ENCODE measurements around the gene SBSN.

Gene SBSN

GRCh38 chr19:35534803-35535480 is 6.8 kb upstream of the SBSN start:
- DNase-seq (ENCODE audit: low read depth): no peak
- H3K4me3 ChIP-seq (ENCODE audit: low read depth, low read length): no peak overlapping the region

- H3K4me3 ChIP-seq (ENCODE audit: low read depth, low read length): peak overlapping the region; percentile 12
- no peak for DNase-seq (ENCODE audit: low read depth)
Measured at GRCh38 chr19:35533822-35534392, 5.8 kb upstream of the SBSN start.

- no peak for DNase-seq (ENCODE audit: low read depth)
- peak within 1 kb of the TSS; percentile 12 for H3K4me3 ChIP-seq (ENCODE audit: low read depth, low read length)
Measured at GRCh38 chr19:35533201-35533821, 5.2 kb upstream of the SBSN start, which contains the start of gene GAPDHS. Gene GAPDHS, plus strand, starts transcription at chr19:35533456. Its CDS starts 72 bp downstream, at chr19:35533528.

- no peak for DNase-seq (ENCODE audit: low read depth)
- H3K4me3 ChIP-seq (ENCODE audit: low read depth, low read length): no peak overlapping the region
Measured at GRCh38 chr19:35531291-35531690, 3.2 kb upstream of the SBSN start.

- no peak for DNase-seq (ENCODE audit: low read depth)
- H3K4me3 ChIP-seq (ENCODE audit: low read depth, low read length): no peak overlapping the region
Measured at GRCh38 chr19:35529241-35530218, 1.4 kb upstream of the SBSN start.

- no peak overlapping the region for H3K4me3 ChIP-seq (ENCODE audit: low read depth, low read length)
- no peak for DNase-seq (ENCODE audit: low read depth)
Measured at GRCh38 chr19:35525873-35526272, 2.2 kb downstream of the SBSN start.

- no peak for DNase-seq (ENCODE audit: low read depth)
- no peak overlapping the region for H3K4me3 ChIP-seq (ENCODE audit: low read depth, low read length)
Measured at GRCh38 chr19:35524181-35524837, 3.8 kb downstream of the SBSN start.

- no peak for DNase-seq (ENCODE audit: low read depth)
- no peak overlapping the region for H3K4me3 ChIP-seq (ENCODE audit: low read depth, low read length)
Measured at GRCh38 chr19:35522745-35523327, 5.3 kb downstream of the SBSN start.

- no peak overlapping the region for H3K4me3 ChIP-seq (ENCODE audit: low read depth, low read length)
- DNase-seq (ENCODE audit: low read depth): no peak
Measured at GRCh38 chr19:35521124-35521743, 6.9 kb downstream of the SBSN start.

GRCh38 chr19:35519291-35519690 is 8.8 kb downstream of the SBSN start:
- no peak for DNase-seq (ENCODE audit: low read depth)
- no peak overlapping the region for H3K4me3 ChIP-seq (ENCODE audit: low read depth, low read length)

GRCh38 chr19:35518313-35518712 is 9.8 kb downstream of the SBSN start:
- DNase-seq (ENCODE audit: low read depth): peak; percentile 88
- no peak overlapping the region for H3K4me3 ChIP-seq (ENCODE audit: low read depth, low read length)

- H3K4me3 ChIP-seq (ENCODE audit: low read depth, low read length): no peak overlapping the region
- DNase-seq (ENCODE audit: low read depth): no peak
Measured at GRCh38 chr19:35517342-35517741, 10.8 kb downstream of the SBSN start.

- no peak overlapping the region for H3K4me3 ChIP-seq (ENCODE audit: low read depth, low read length)
- DNase-seq (ENCODE audit: low read depth): no peak
Measured at GRCh38 chr19:35516310-35516709, 11.8 kb downstream of the SBSN start.

- DNase-seq (ENCODE audit: low read depth): no peak
- no peak overlapping the region for H3K4me3 ChIP-seq (ENCODE audit: low read depth, low read length)
Measured at GRCh38 chr19:35514282-35514809, 13.8 kb downstream of the SBSN start.

- DNase-seq (ENCODE audit: low read depth): no peak
- H3K4me3 ChIP-seq (ENCODE audit: low read depth, low read length): no peak within 1 kb of the TSS
Measured at GRCh38 chr19:35513628-35514281, 14.4 kb downstream of the SBSN start, which contains the start of gene DMKN. Gene DMKN, minus strand, starts transcription at chr19:35513649. Its CDS starts 174 bp downstream, at chr19:35513475.

- no peak for DNase-seq (ENCODE audit: low read depth)
- H3K4me3 ChIP-seq (ENCODE audit: low read depth, low read length): no peak overlapping the region
Measured at GRCh38 chr19:35512831-35513627, 15.1 kb downstream of the SBSN start.

GRCh38 chr19:35511337-35511736 is 16.8 kb downstream of the SBSN start:
- no peak for DNase-seq (ENCODE audit: low read depth)
- no peak overlapping the region for H3K4me3 ChIP-seq (ENCODE audit: low read depth, low read length)

All from skeletal muscle cell (primary cell).